ENCODE measurements around the gene FBXL7.

Gene FBXL7

GRCh38 chr5:15880201-15880600 is 380.2 kb downstream of the FBXL7 start:
- TF ChIP-seq, protein P1, sequence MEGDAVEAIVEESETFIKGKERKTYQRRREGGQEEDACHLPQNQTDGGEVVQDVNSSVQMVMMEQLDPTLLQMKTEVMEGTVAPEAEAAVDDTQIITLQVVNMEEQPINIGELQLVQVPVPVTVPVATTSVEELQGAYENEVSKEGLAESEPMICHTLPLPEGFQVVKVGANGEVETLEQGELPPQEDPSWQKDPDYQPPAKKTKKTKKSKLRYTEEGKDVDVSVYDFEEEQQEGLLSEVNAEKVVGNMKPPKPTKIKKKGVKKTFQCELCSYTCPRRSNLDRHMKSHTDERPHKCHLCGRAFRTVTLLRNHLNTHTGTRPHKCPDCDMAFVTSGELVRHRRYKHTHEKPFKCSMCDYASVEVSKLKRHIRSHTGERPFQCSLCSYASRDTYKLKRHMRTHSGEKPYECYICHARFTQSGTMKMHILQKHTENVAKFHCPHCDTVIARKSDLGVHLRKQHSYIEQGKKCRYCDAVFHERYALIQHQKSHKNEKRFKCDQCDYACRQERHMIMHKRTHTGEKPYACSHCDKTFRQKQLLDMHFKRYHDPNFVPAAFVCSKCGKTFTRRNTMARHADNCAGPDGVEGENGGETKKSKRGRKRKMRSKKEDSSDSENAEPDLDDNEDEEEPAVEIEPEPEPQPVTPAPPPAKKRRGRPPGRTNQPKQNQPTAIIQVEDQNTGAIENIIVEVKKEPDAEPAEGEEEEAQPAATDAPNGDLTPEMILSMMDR (IDR thresholded peaks at IDR 0.05; ENCODE audit: control insufficient read depth, insufficient read depth, low read depth, low read length, missing control alignments): no peak
- H3K4me3 ChIP-seq (ENCODE audit: control insufficient read depth, low read depth, low read length): no peak overlapping the region
- DNase-seq (ENCODE audit: low read depth): no peak

DNA sequence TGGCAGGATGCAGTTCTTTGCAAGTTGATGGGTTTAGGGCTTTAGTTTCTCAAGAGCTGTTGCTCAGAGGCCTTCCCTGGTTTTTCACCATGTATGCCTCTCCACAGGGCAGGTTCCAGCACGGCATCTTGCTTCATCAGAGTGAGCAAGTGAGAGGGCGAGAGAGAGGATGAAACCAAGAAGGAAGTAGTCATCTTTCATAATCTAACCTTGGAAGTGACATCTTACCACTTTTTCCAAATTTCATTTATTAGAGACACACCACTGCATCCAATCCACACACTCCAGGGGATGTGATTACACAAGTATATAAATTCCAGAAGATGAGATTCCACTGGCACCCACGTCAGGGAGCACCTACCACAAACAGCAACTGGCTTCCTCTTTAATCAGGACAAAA is 385.2 kb downstream of the FBXL7 start:
- peak; percentile 96 for DNase-seq (ENCODE audit: low read depth)
- TF ChIP-seq, protein P1 (IDR thresholded peaks at IDR 0.05; ENCODE audit: control insufficient read depth, insufficient read depth, low read depth, low read length, missing control alignments): no peak
- H3K4me3 ChIP-seq (ENCODE audit: control insufficient read depth, low read depth, low read length): no peak overlapping the region

DNA sequence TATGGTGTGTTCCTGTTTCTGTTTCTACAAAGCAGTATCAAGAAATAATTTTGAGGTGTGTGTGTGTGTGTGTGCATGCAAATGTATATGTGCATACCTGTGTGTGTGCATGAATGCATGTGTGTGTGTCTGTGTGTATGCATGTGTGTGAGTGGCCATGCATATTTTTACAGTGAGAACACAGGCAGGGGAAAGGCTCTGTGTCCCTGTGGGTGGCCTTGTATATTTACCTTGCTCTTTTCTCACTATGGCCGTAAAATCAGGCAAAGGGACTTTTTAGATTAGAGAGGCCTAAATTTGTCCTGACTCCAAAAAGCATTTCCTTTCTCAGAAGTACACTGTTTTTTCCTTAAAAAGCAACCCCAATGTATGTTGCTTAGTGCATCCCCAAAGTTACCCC is 386.2 kb downstream of the FBXL7 start:
- no peak overlapping the region for H3K4me3 ChIP-seq (ENCODE audit: control insufficient read depth, low read depth, low read length)
- TF ChIP-seq, protein P1 (IDR thresholded peaks at IDR 0.05; ENCODE audit: control insufficient read depth, insufficient read depth, low read depth, low read length, missing control alignments): no peak
- DNase-seq (ENCODE audit: low read depth): no peak

DNA sequence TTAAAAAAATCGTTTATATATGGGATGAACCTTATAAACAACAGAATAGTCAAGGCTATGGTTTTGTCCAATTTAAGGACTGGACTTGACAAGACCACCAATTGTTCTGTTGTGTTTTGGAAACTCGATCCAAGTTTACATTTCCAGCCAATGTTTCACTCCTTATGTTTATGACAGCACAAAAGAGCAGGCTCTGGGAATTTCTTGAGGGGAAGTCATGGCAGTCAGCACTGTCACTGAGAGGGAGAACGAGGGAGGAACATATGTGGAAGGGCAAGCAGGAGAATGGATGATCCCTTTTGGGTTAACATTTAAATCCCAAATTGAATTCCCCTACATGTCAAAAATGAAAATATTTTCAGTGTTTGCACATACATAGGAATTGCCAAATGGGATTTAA is 387.1 kb downstream of the FBXL7 start:
- TF ChIP-seq, protein P1 (IDR thresholded peaks at IDR 0.05; ENCODE audit: control insufficient read depth, insufficient read depth, low read depth, low read length, missing control alignments): no peak
- H3K4me3 ChIP-seq (ENCODE audit: control insufficient read depth, low read depth, low read length): no peak overlapping the region
- DNase-seq (ENCODE audit: low read depth): no peak

- H3K4me3 ChIP-seq (ENCODE audit: control insufficient read depth, low read depth, low read length): no peak overlapping the region
- DNase-seq (ENCODE audit: low read depth): no peak
- TF ChIP-seq, protein P1 (IDR thresholded peaks at IDR 0.05; ENCODE audit: control insufficient read depth, insufficient read depth, low read depth, low read length, missing control alignments): no peak
Measured at GRCh38 chr5:15889001-15889400, 389.0 kb downstream of the FBXL7 start.

DNA sequence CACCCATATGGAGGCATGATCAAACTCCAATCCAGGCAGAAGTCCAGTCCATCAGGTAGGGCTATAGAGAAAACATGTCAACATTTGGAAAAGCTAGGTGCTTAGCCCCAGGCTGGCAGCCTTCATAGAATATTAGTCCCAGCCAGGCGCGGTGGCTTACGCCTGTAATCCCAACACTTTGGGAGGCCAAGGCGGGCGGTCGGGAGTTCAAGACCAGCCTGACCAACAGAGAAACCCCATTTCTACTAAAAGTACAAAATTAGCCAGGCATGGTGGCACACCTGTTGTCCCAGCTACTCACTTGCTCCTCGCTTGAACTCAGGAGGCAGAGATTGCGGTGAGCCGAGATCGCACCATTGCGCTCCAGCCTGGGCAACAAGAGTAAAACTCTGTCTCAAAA is 393.9 kb downstream of the FBXL7 start:
- no peak overlapping the region for H3K4me3 ChIP-seq (ENCODE audit: control insufficient read depth, low read depth, low read length)
- DNase-seq (ENCODE audit: low read depth): no peak
- TF ChIP-seq, protein P1 (IDR thresholded peaks at IDR 0.05; ENCODE audit: control insufficient read depth, insufficient read depth, low read depth, low read length, missing control alignments): no peak

DNA sequence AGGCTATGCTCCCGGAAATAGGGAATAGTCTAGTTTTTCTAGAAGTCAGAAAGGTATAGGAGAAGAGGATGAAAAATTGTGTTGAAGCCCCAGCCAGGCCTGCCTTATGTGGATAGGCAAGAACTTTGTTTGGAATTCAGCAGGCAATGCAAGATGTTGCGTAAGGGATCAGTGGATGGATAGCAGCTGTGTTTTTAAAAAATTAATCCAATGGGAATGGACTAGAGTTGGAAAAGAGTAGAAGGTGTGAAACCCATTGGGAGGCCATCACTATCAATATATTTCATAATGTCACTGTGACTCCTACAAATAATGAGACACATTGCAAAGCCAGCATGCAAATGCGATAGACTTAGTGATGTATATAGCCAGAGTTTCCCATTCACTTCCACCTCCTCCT is 397.7 kb downstream of the FBXL7 start:
- H3K4me3 ChIP-seq (ENCODE audit: control insufficient read depth, low read depth, low read length): no peak overlapping the region
- TF ChIP-seq, protein P1 (IDR thresholded peaks at IDR 0.05; ENCODE audit: control insufficient read depth, insufficient read depth, low read depth, low read length, missing control alignments): no peak
- DNase-seq (ENCODE audit: low read depth): no peak

Measured in AG09309 (cell line).